ENCODE data around the gene SLC44A4.
"Not testable (repeated sequence)": the region's sequence is repeated elsewhere in the genome, so short reads cannot be mapped to it uniquely, and the experiment has no call there.

SLC44A4 gene

GRCh38 chr6:31830886-31831335 is 47.9 kb downstream of the SLC44A4 start:
- peak overlapping the region; percentile 33 for H3K4me3 ChIP-seq (ENCODE audit: low read depth, low read length)

DNA sequence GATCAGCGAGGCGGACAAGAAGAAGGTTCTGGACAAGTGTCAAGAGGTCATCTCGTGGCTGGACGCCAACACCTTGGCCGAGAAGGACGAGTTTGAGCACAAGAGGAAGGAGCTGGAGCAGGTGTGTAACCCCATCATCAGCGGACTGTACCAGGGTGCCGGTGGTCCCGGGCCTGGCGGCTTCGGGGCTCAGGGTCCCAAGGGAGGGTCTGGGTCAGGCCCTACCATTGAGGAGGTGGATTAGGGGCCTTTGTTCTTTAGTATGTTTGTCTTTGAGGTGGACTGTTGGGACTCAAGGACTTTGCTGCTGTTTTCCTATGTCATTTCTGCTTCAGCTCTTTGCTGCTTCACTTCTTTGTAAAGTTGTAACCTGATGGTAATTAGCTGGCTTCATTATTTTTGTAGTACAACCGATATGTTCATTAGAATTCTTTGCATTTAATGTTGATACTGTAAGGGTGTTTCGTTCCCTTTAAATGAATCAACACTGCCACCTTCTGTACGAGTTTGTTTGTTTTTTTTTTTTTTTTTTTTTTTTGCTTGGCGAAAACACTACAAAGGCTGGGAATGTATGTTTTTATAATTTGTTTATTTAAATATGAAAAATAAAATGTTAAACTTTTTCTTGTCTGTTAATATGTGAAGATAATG is 49.0 kb downstream of the SLC44A4 start:
- peak overlapping the region; percentile 33 for H3K4me3 ChIP-seq (ENCODE audit: low read depth, low read length)

DNA sequence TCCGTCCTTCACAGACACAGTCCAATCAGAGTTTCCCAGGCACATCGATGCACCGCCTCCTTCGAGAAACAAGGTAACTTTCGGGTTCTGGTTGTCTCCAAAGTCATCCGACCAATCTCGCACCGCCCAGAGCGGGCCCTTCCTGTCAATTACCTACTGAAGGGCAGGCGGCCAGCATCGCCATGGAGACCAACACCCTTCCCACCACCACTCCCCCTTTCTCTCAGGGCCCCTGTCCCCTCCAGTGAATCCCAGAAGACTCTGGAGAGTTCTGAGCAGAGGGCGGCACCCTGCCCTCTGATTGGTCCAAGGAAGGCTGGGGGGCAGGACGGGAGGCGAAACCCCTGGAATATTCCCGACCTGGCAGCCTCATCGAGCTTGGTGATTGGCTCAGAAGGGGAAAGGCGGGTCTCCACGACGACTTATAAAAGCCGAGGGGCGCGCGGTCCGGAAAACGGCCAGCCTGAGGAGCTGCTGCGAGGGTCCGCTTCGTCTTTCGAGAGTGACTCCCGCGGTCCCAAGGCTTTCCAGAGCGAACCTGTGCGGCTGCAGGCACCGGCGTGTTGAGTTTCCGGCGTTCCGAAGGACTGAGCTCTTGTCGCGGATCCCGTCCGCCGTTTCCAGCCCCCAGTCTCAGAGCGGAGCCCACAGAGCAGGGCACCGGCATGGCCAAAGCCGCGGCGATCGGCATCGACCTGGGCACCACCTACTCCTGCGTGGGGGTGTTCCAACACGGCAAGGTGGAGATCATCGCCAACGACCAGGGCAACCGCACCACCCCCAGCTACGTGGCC is 51.3 kb downstream of the SLC44A4 start, which contains the start of gene HSPA1B:
TSS of gene HSPA1B (plus strand) at position 453 of the 794 bp plus-strand sequence. CDS start at position 666, 213 bp downstream.
- peak within 1 kb of the TSS; percentile 63 for H3K4me3 ChIP-seq (ENCODE audit: low read depth, low read length)

- peak overlapping the region; percentile 44 for H3K4me3 ChIP-seq (ENCODE audit: low read depth, low read length)
Measured at GRCh38 chr6:31826793-31827285, 52.0 kb downstream of the SLC44A4 start.

DNA sequence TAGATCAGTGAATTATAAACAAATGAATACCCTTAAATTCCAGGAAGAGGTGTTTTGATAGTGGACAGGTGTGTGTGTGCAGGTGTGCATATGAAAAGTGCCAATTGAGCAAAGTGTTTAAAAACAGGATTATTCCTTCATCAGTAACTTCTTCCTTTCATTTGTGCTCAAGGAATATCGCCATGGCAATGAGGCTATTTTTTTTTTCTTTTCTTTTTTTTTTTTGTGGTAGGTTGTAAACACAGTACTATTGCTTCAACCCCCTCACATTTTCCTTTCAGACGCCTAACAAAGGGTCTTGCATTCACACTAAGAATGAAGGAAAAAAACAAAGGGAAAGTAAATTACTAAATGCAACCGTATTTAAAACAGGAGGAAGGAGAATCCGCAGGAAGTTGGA is 53.2 kb downstream of the SLC44A4 start:
- H3K4me3 ChIP-seq (ENCODE audit: low read depth, low read length) = no peak overlapping the region

- H3K4me3 ChIP-seq (ENCODE audit: low read depth, low read length) = not testable (repeated sequence)
Measured at GRCh38 chr6:31823592-31824196, 55.1 kb downstream of the SLC44A4 start.

DNA sequence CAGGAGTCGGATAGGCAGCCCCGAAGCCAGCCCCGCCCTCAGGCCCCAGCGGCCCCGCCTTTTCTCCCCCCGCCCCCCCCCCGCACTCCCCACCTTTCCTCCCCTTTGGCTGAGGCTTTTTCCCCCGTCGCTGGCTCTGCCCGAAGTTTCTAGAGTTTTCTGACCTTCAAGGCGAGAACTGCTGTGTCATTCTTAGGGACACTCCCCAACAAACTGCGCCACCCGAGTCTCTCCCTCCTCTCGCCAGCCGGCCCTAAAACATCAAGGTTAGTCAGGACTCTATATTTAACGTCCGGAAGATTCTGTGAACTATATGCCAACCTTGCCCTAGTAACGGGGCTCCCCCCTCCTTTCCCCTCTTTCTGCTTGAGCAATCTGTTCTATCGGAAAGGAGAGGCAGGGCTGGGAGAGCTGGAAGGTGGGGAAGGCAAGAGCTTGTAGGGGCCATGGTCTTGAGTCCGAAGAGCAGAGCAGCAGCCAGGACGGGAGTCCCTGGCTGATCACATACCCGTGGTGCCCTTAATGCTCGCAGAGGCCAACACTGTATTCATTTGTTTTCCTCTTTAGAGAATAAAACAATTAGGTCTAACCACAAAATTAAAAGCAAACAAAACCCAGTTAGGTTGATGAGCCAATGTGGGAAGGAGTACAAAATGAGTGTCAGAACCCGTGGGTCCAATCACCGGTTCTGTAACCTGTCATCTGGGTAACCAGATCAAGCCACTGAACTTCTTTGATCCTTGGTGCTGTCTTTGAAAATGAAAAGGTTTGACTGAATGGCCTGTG is 56.6 kb downstream of the SLC44A4 start:
- peak overlapping the region; percentile 63 for H3K4me3 ChIP-seq (ENCODE audit: low read depth, low read length)

- peak overlapping the region; percentile 61 for H3K4me3 ChIP-seq (ENCODE audit: low read depth, low read length)
Measured at GRCh38 chr6:31821301-31822035, 57.3 kb downstream of the SLC44A4 start.

DNA sequence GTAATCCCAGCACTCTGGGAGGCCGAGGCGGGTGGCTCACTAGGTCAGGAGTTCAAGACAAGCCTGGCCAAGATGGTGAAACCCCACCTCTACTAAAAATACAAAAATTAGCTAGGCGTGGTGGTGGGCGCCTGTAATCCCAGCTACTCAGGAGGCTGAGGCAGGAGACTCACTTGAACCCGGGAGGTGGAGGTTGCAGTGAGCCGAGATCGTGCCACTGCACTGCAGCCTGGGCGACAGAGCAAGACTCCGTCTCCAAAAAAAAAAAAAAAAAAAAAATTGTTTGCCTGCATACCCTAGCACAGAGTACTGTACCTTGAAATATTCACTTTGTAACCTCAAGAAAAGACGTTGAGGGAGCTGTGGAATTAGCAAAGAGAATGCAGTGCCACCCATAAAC is 58.4 kb downstream of the SLC44A4 start:
- not testable (repeated sequence) for H3K4me3 ChIP-seq (ENCODE audit: low read depth, low read length)

DNA sequence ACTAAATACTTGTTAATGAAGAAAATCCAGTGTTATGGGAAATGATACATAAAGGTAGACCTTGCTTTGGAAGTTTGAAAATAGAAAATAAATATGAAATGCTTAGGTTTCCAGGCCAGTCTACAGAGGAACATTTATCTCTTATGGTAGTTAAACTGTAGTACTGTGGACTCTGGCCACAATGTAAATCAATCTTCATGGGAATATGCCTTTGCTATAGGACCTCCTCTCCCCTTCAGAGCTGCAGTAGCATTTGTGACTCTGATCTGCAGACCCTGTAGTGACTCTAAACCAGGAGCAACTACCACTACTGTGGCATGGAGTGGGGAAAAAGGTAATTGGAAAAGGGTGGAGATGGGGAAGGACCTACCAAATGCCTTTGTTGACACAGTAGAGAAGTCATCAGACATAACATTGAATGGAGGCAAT is 58.9 kb downstream of the SLC44A4 start:
- no peak overlapping the region for H3K4me3 ChIP-seq (ENCODE audit: low read depth, low read length)

GRCh38 chr6:31817929-31818511 is 60.8 kb downstream of the SLC44A4 start:
- not testable (repeated sequence) for H3K4me3 ChIP-seq (ENCODE audit: low read depth, low read length)

DNA sequence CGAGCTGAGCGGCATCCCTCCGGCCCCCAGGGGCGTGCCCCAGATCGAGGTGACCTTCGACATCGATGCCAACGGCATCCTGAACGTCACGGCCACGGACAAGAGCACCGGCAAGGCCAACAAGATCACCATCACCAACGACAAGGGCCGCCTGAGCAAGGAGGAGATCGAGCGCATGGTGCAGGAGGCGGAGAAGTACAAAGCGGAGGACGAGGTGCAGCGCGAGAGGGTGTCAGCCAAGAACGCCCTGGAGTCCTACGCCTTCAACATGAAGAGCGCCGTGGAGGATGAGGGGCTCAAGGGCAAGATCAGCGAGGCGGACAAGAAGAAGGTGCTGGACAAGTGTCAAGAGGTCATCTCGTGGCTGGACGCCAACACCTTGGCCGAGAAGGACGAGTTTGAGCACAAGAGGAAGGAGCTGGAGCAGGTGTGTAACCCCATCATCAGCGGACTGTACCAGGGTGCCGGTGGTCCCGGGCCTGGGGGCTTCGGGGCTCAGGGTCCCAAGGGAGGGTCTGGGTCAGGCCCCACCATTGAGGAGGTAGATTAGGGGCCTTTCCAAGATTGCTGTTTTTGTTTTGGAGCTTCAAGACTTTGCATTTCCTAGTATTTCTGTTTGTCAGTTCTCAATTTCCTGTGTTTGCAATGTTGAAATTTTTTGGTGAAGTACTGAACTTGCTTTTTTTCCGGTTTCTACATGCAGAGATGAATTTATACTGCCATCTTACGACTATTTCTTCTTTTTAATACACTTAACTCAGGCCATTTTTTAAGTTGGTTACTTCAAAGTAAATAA is 61.5 kb downstream of the SLC44A4 start:
- H3K4me3 ChIP-seq (ENCODE audit: low read depth, low read length) = not testable (repeated sequence)

DNA sequence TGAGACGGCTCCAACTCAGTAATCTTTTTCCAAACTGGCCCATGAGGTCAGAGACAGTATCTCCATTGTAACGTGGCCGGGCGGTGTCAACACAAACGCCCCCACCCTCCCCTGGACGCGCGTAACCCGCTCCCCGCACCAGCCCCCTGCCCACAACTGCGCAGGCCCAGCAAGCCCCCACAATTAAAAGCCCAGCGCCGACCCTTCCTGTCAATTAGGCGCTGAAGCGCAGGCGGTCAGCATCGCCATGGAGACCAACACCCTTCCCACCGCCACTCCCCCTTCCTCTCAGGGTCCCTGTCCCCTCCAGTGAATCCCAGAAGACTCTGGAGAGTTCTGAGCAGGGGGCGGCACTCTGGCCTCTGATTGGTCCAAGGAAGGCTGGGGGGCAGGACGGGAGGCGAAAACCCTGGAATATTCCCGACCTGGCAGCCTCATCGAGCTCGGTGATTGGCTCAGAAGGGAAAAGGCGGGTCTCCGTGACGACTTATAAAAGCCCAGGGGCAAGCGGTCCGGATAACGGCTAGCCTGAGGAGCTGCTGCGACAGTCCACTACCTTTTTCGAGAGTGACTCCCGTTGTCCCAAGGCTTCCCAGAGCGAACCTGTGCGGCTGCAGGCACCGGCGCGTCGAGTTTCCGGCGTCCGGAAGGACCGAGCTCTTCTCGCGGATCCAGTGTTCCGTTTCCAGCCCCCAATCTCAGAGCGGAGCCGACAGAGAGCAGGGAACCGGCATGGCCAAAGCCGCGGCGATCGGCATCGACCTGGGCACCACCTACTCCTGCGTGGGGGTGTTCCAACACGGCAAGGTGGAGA is 63.6 kb downstream of the SLC44A4 start, which contains the start of the genes HSPA1A and HSPA1L:
TSS of gene HSPA1A (plus strand) at position 519 of the 814 bp plus-strand sequence. CDS start at position 733, 214 bp downstream.
TSS of gene HSPA1L (minus strand) at position 259 of the 814 bp plus-strand sequence. CDS start 3,311 bp downstream, outside the sequence.
- H3K4me3 ChIP-seq (ENCODE audit: low read depth, low read length) = peak within 1 kb of the TSS; percentile 35

DNA sequence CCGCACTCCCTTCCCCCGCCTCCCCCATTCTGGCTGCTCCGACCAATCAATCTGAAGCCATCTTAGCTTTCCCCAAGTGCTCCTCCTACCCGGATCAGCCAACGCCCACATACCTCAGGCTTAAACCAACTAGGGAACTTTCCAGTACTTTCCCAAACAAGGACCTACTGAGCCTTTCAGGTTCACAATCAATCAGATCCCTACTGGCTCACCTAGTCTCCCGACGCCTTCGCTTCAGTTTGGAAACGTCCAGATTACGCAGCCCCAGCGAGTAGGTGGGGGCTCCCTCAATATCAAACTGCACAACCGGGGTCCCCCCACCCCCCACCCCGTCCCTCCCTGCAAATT is 64.1 kb downstream of the SLC44A4 start:
- peak overlapping the region; percentile 35 for H3K4me3 ChIP-seq (ENCODE audit: low read depth, low read length)

GRCh38 chr6:31813465-31813849 is 65.3 kb downstream of the SLC44A4 start:
- no peak overlapping the region for H3K4me3 ChIP-seq (ENCODE audit: low read depth, low read length)

All from iPS-11a (cell line).